Endothelial cell of umbilical vein (primary cell): ENCODE results near the gene HIVEP3. TPM values are rescaled to one million over a fixed set of nuclear protein-coding genes. Genes with fewer than 3 reads are reported as not detected.

ENCODE experiments used
- BruUV-seq: library from RNA; stranded (reverse); fragments of 400-500 nt; replicated peaks from 2 replicates; lab custom pipeline; 2021; lab: Mats Ljungman, UMichigan
- CTCF ChIA-PET: fragments of 300-600, 350-600 bp; sonication (Branson Sonifier 250); formaldehyde crosslinking; loops from one replicate; lab custom pipeline; 2021; ENCODE audit warnings: antibody characterized with exemption, inconsistent platforms; lab: Charles Lee
- POLR2A ChIA-PET: fragments of 300-600, 350-600 bp; sonication (Branson Sonifier 250); formaldehyde crosslinking; loops from one replicate; lab custom pipeline; 2021; ENCODE audit warnings: antibody characterized with exemption, inconsistent platforms; lab: Charles Lee
- DNase-seq: peaks from one replicate; pipeline ENCODE4 v3.0.0-alpha.2; 2011; ENCODE audit warnings: low read depth, low spot score
- FAIRE-seq: peaks from 2 replicates; lab custom pipeline; 2011; peaks lifted over from hg19 to GRCh38; lab: Jason Lieb, UNC
- H2AFZ ChIP-seq: 2 replicates; pipeline ENCODE4 v1.6.0; 2012; ENCODE audit warnings: low read depth, low read length, control low read depth, inconsistent platforms
- H3K27ac ChIP-seq: 2 replicates; pipeline ENCODE4 v1.5.1; 2011; ENCODE audit warnings: low read depth, mild to moderate bottlenecking, control low read depth, low read length, moderate library complexity; ENCODE audit not compliant: insufficient read depth
- H3K27me3 ChIP-seq, 2 experiments: 2 replicates each; pipeline versions ENCODE4 v1.6.0 to v1.6.1; 2011; ENCODE audit warnings: low read length in 2 of 2, mixed read lengths in 1 of 2; ENCODE audit not compliant: control insufficient read depth in 2 of 2, insufficient read depth in 2 of 2
- H3K36me3 ChIP-seq, 2 experiments: 2 replicates in 1 of 2; 3 replicates in 1 of 2; pipeline ENCODE4 v1.5.1; 2011; ENCODE audit warnings: low read length in 2 of 2, mild to moderate bottlenecking in 1 of 2, moderate library complexity in 1 of 2; ENCODE audit not compliant: control insufficient read depth in 2 of 2, insufficient read depth in 2 of 2; ENCODE audit errors: extremely low read depth in 1 of 2
- H3K4me1 ChIP-seq: 3 replicates; pipeline ENCODE4 v1.5.1; 2011; ENCODE audit warnings: mild to moderate bottlenecking, low read length; ENCODE audit not compliant: control insufficient read depth, insufficient read depth; ENCODE audit errors: extremely low read depth
- H3K4me2 ChIP-seq: 2 replicates; pipeline ENCODE4 v1.6.1; 2011; ENCODE audit warnings: low read length, control low read depth, mixed read lengths; ENCODE audit not compliant: insufficient read depth
- H3K4me3 ChIP-seq, 3 experiments: fragments of 200-600 bp in 1 of 3; sonication (generic), shearing (Covaris generic) in 1 of 3; replicated peaks in 1 of 3; 2 replicates each; pipeline ENCODE4 v1.5.1; 2011 to 2016; ENCODE audit warnings: control low read depth in 3 of 3, low read length in 3 of 3, mild to moderate bottlenecking in 2 of 3, inconsistent platforms in 1 of 3, low read depth in 1 of 3, moderate library complexity in 1 of 3; ENCODE audit not compliant: insufficient read depth in 1 of 3
- H3K79me2 ChIP-seq: 2 replicates; pipeline ENCODE4 v1.6.0; 2012; ENCODE audit warnings: low read length, inconsistent platforms; ENCODE audit not compliant: control insufficient read depth, insufficient read depth
- H3K9ac ChIP-seq: replicated peaks from 2 replicates; pipeline ENCODE3; 2011; ENCODE audit warnings: low read length, control low read depth; ENCODE audit not compliant: insufficient read depth; ENCODE audit errors: extremely low read depth
- H3K9me1 ChIP-seq: replicated peaks from 3 replicates; pipeline ENCODE4 v1.6.0; 2011; ENCODE audit warnings: mild to moderate bottlenecking, low read length; ENCODE audit not compliant: control insufficient read depth, insufficient read depth; ENCODE audit errors: extremely low read depth
- H3K9me3 ChIP-seq: replicated peaks from 2 replicates; pipeline ENCODE4 v1.5.1; 2012; ENCODE audit warnings: low read length, inconsistent platforms; ENCODE audit not compliant: control insufficient read depth, insufficient read depth
- H4K20me1 ChIP-seq: replicated peaks from 2 replicates; pipeline ENCODE3; 2011; ENCODE audit warnings: mild to moderate bottlenecking, low read length; ENCODE audit not compliant: control insufficient read depth, insufficient read depth; ENCODE audit errors: extremely low read depth
- CTCF ChIP-seq, 2 donors: IDR thresholded peaks; 1 replicate in 1 of 2; 2 replicates in 1 of 2; pipeline ENCODE4 v1.5.1; 2011; ENCODE audit warnings: low read length in 2 of 2, mild to moderate bottlenecking in 2 of 2, moderate library complexity in 2 of 2, control low read depth in 1 of 2, inconsistent platforms in 1 of 2, low read depth in 1 of 2; ENCODE audit not compliant: insufficient read depth in 1 of 2; ENCODE audit errors: extremely low read depth in 1 of 2
- EZH2 ChIP-seq: IDR thresholded peaks from 2 replicates; pipeline ENCODE4 v1.6.1; 2012; ENCODE audit warnings: borderline replicate concordance, low read depth, mild to moderate bottlenecking, moderate library complexity, low read length, inconsistent platforms; ENCODE audit not compliant: severe bottlenecking
- FOS ChIP-seq: IDR thresholded peaks from 2 replicates; pipeline ENCODE4 v1.6.1; 2011; ENCODE audit warnings: mild to moderate bottlenecking, low read length, moderate library complexity, borderline replicate concordance; ENCODE audit not compliant: insufficient read depth
- GATA2 ChIP-seq: IDR thresholded peaks from 2 replicates; pipeline ENCODE4 v1.7.0; 2011; ENCODE audit warnings: low read depth, mild to moderate bottlenecking, moderate library complexity, mixed read lengths, low read length; ENCODE audit not compliant: insufficient read length, insufficient read depth
- JUN ChIP-seq: IDR thresholded peaks from 2 replicates; pipeline ENCODE4 v1.6.1; 2011; ENCODE audit warnings: borderline replicate concordance, low read depth; ENCODE audit not compliant: insufficient read length, insufficient read depth
- MAX ChIP-seq: IDR thresholded peaks from 2 replicates; pipeline ENCODE4 v1.6.1; 2011; ENCODE audit not compliant: insufficient read depth, insufficient read length
- MYC ChIP-seq: IDR thresholded peaks from one replicate; pipeline ENCODE4 v1.6.1; 2011; ENCODE audit warnings: mild to moderate bottlenecking, low read depth, low read length
- POLR2A ChIP-seq: IDR thresholded peaks from 2 replicates; pipeline ENCODE4 v1.6.1; 2012; ENCODE audit warnings: low read depth, mild to moderate bottlenecking, control low read depth, low read length
- POLR2AphosphoS5 ChIP-seq: IDR thresholded peaks from 2 replicates; pipeline ENCODE4 v1.6.1; 2012; ENCODE audit warnings: low read depth, mild to moderate bottlenecking, control low read depth, low read length, moderate library complexity; ENCODE audit not compliant: insufficient read depth
- dilution Hi-C: fragments of 300-500 bp; cut with MboI; formaldehyde crosslinking; loops from one replicate; pipeline ENCODE4 v1.15.0; 2019; ENCODE audit warnings: low sequenced_read_pairs; ENCODE audit not compliant: extremely low pct_ligation_motif_present
- intact Hi-C: fragments of 100-400 bp; cut with micrococcal nuclease; formaldehyde crosslinking; loops from one replicate; pipeline ENCODE4 v1.10.0; 2022
- polyA plus RNA-seq, 4 experiments: library from polyadenylated mRNA; depleted of rRNA in 3 of 4; stranded (reverse) in 3 of 4; unstranded in 1 of 4; fragments of >200 nt; gene quantifications; 2 replicates each; pipeline versions ENCODE4 v1.2.1 to v1.2.3, GENCODE V29; 2011 to 2012; ENCODE audit warnings: missing spikeins in 1 of 4
- total RNA-seq: library from RNA; stranded (reverse); gene quantifications from 2 replicates; pipeline ENCODE4 v1.2.3, GENCODE V29; 2021

Gene HIVEP3
- total and polyA plus RNA-seq, 2 donors (not counting 3 experiments of a cell fraction or from before 2014, with no cell fraction given): 3.4 to 4.0 TPM

GRCh38 chr1:41583658-41584547 is 334.8 kb downstream of the HIVEP3 start:
- Histone ChIP-seq H3K27ac (no peak overlapping the region), H3K4me1 (no peaks in the 10 kb centered on the region), H2AFZ (no peak overlapping the region), H3K9ac (no peak overlapping the region), H3K9me3 (no peaks in the 10 kb centered on the region), H3K36me3 (no peaks in the 10 kb centered on the region), H3K27me3 (no peaks in the 10 kb centered on the region), H4K20me1 (no peaks in the 10 kb centered on the region), H3K9me1 (no peaks in the 10 kb centered on the region), H3K79me2 (no peaks in the 10 kb centered on the region), H3K4me3 (no peak overlapping the region), H3K4me2 (no peak overlapping the region)
- no peak for DNase-seq
- intact Hi-C loops (no loop called here), dilution Hi-C loops (no loop called here)
- no peak for FAIRE-seq
- no TSS peak for BruUV-seq
- ChIA-PET POLR2A (no interaction called here), CTCF (interaction anchor here (0.9 to 1.0 kb wide), 2 partner anchors 10 to 68 kb away, joined by 3 to 4 read pairs; no protein-coding TSS in a partner anchor)
- TF ChIP-seq MYC: no peak
- TF ChIP-seq POLR2A: no peak
- no peak for TF ChIP-seq MAX
- no peak for TF ChIP-seq CTCF (IDR thresholded peaks at IDR 0.05; ENCODE audit: extremely low read depth in 1 of 2, insufficient read depth in 1 of 2, low read depth in 1 of 2, low read length in 2 of 2)
- no peak for TF ChIP-seq POLR2AphosphoS5
- TF ChIP-seq JUN: no peak
- TF ChIP-seq EZH2: no peak
- no peak for TF ChIP-seq FOS
- TF ChIP-seq GATA2: no peak
